ENCODE results near the gene MMP25.

Gene MMP25

GRCh38 chr16:3013998-3014690 lies 32.2 kb upstream of the MMP25 start:
- no peak overlapping the region for H3K4me3 ChIP-seq (replicated peaks; ENCODE audit: low read depth, low read length)
- DNase-seq (ENCODE audit: extremely low read depth, insufficient read length) = no peak
- no peaks in the 10 kb centered on the region for H3K36me3 ChIP-seq (ENCODE audit: control insufficient read depth, insufficient read depth, low read length)
- TF ChIP-seq, protein P1, sequence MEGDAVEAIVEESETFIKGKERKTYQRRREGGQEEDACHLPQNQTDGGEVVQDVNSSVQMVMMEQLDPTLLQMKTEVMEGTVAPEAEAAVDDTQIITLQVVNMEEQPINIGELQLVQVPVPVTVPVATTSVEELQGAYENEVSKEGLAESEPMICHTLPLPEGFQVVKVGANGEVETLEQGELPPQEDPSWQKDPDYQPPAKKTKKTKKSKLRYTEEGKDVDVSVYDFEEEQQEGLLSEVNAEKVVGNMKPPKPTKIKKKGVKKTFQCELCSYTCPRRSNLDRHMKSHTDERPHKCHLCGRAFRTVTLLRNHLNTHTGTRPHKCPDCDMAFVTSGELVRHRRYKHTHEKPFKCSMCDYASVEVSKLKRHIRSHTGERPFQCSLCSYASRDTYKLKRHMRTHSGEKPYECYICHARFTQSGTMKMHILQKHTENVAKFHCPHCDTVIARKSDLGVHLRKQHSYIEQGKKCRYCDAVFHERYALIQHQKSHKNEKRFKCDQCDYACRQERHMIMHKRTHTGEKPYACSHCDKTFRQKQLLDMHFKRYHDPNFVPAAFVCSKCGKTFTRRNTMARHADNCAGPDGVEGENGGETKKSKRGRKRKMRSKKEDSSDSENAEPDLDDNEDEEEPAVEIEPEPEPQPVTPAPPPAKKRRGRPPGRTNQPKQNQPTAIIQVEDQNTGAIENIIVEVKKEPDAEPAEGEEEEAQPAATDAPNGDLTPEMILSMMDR (IDR thresholded peaks at IDR 0.05; ENCODE audit: insufficient read depth, low read length, poor library complexity, severe bottlenecking) = no peak
- H3K27me3 ChIP-seq (replicated peaks; ENCODE audit: control insufficient read depth, insufficient read depth, low read length) = no peaks in the 10 kb centered on the region; the same call in none of the 2 replicates

DNA sequence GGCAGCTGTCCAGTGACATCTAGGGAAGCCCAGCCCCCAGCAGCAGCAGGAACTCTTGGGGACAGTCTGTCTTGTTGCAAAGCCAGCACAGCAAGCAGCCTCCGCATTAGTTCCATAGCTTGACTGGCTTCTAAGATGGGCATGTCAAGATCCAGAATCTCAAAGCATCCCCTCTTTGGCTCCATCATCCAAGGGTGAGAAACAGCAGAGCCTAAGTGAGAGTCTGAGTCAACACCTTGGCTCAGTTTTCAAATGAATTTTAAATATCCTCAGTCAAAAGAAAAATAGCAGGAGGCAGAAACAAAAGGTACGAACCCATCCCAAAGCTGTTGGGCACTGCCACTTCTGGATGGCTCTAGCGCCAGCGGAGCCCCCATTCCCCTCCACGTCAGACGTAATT lies 31.4 kb upstream of the MMP25 start:
- TF ChIP-seq, protein P1 (IDR thresholded peaks at IDR 0.05; ENCODE audit: insufficient read depth, low read length, poor library complexity, severe bottlenecking) = no peak
- no peak for DNase-seq (ENCODE audit: extremely low read depth, insufficient read length)
- no peak overlapping the region for H3K4me3 ChIP-seq (replicated peaks; ENCODE audit: low read depth, low read length)
- H3K27me3 ChIP-seq (replicated peaks; ENCODE audit: control insufficient read depth, insufficient read depth, low read length) = no peaks in the 10 kb centered on the region; the same call in none of the 2 replicates
- no peaks in the 10 kb centered on the region for H3K36me3 ChIP-seq (ENCODE audit: control insufficient read depth, insufficient read depth, low read length)

GRCh38 chr16:3015865-3016521 lies 30.4 kb upstream of the MMP25 start:
- no peak overlapping the region for H3K4me3 ChIP-seq (replicated peaks; ENCODE audit: low read depth, low read length)
- H3K27me3 ChIP-seq (replicated peaks; ENCODE audit: control insufficient read depth, insufficient read depth, low read length) = no peaks in the 10 kb centered on the region; the same call in none of the 2 replicates
- no peak for DNase-seq (ENCODE audit: extremely low read depth, insufficient read length)
- no peaks in the 10 kb centered on the region for H3K36me3 ChIP-seq (ENCODE audit: control insufficient read depth, insufficient read depth, low read length)
- TF ChIP-seq, protein P1 (IDR thresholded peaks at IDR 0.05; ENCODE audit: insufficient read depth, low read length, poor library complexity, severe bottlenecking) = no peak

GRCh38 chr16:3017344-3017743 lies 29.0 kb upstream of the MMP25 start:
- H3K4me3 ChIP-seq (replicated peaks; ENCODE audit: low read depth, low read length) = no peak overlapping the region
- DNase-seq (ENCODE audit: extremely low read depth, insufficient read length) = no peak
- TF ChIP-seq, protein P1 (IDR thresholded peaks at IDR 0.05; ENCODE audit: insufficient read depth, low read length, poor library complexity, severe bottlenecking) = no peak
- H3K27me3 ChIP-seq (replicated peaks; ENCODE audit: control insufficient read depth, insufficient read depth, low read length) = no peaks in the 10 kb centered on the region; the same call in none of the 2 replicates
- H3K36me3 ChIP-seq (ENCODE audit: control insufficient read depth, insufficient read depth, low read length) = no peaks in the 10 kb centered on the region

DNA sequence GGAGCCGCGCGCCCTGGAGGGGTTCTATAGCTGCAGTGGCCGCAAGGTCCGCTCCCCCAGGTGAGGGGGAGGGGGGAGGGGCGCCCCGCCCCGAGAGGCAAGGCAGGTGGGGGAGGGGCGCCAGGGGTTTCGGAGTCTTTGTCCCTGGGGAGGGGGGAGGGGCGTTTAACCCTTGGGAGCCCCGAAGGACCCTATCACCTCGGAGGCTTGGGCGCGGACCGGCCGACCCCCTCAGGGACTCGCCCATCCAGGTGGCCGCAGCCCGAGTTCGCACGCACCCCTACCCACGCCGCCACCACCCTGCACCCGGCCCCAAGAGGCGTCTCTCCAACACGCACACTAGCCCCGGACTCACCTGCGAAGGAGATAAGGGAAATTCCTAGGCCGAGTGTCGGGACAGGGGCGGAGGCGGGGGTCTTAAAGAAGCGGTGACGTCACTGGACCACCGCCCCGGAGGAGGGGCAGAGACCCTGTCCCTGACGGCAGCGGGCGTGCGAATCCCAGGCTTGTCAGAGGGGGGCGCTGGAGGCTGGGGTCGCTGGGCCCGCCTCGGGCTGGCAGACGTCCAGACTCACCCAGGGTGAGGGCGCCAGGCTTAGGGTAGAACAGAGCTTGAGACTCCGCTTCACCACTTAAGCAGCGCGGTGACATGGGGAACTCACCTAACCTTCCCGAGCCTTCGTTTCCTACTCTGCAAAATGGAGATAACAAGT lies 28.4 kb upstream of the MMP25 start, which contains the start of gene CLDN6:
CLDN6 (minus strand) TSS at position 390 of the 713 bp plus-strand sequence. CDS start 2,162 bp downstream, outside the sequence.
- Histone ChIP-seq H3K27me3 (replicated peaks; ENCODE audit: control insufficient read depth, insufficient read depth, low read length) (no peaks in the 10 kb centered on the region; the same call in none of the 2 replicates), H3K36me3 (ENCODE audit: control insufficient read depth, insufficient read depth, low read length) (no peaks in the 10 kb centered on the region), H3K4me3 (replicated peaks; ENCODE audit: low read depth, low read length) (no peak within 1 kb of the TSS)
- no peak for DNase-seq (ENCODE audit: extremely low read depth, insufficient read length)
- TF ChIP-seq, protein P1 (IDR thresholded peaks at IDR 0.05; ENCODE audit: insufficient read depth, low read length, poor library complexity, severe bottlenecking) = peak; percentile 29

All from GM06990 (cell line).